GM23338 (cell line): Measurements from ENCODE around the gene PGPEP1.

Experiments used
- CREB1 ChIP-seq: fragments of 250-450 bp; sonication (Bioruptor Pico); IDR thresholded peaks from 2 replicates; pipeline ENCODE4 v1.5.0; 2020; ENCODE audit warnings: low read depth, mild to moderate bottlenecking, moderate library complexity
- EZH2 ChIP-seq: fragments of 200-600 bp; sonication (generic); IDR thresholded peaks from one replicate; pipeline ENCODE4 v1.8.0; 2017; ENCODE audit warnings: antibody characterized with exemption, mild to moderate bottlenecking, low read depth; ENCODE audit not compliant: unreplicated experiment
- EZH2phosphoT487 ChIP-seq: fragments of 200-600 bp; sonication (generic); IDR thresholded peaks from one replicate; pipeline ENCODE4 v1.8.1; 2018; ENCODE audit warnings: antibody characterized with exemption; ENCODE audit not compliant: unreplicated experiment
- JUNB ChIP-seq: IDR thresholded peaks from one replicate; pipeline ENCODE4 v1.6.1; 2016; ENCODE audit warnings: antibody characterized with exemption; ENCODE audit not compliant: unreplicated experiment
- NANOG ChIP-seq: IDR thresholded peaks from 2 replicates; pipeline ENCODE4 v1.6.1; 2016; ENCODE audit warnings: antibody characterized with exemption, borderline replicate concordance
- POLR2AphosphoS5 ChIP-seq: IDR thresholded peaks from 2 replicates; pipeline ENCODE4 v1.6.1; 2016; ENCODE audit warnings: antibody characterized with exemption, low read depth
- STAT1 ChIP-seq: IDR thresholded peaks from one replicate; pipeline ENCODE4 v1.6.1; 2016; ENCODE audit warnings: antibody characterized with exemption; ENCODE audit not compliant: unreplicated experiment
- ZNF114 ChIP-seq: fragments of 250-450 bp; sonication (Bioruptor Pico); IDR thresholded peaks from 2 replicates; pipeline ENCODE4 v1.5.0; 2020; ENCODE audit warnings: mild to moderate bottlenecking, moderate library complexity
- ZNF331 ChIP-seq: fragments of 250-450 bp; sonication (Bioruptor Pico); IDR thresholded peaks from 2 replicates; pipeline ENCODE4 v1.5.0; 2020; ENCODE audit warnings: low read depth, mild to moderate bottlenecking, moderate library complexity
- TF ChIP-seq, protein P1 (sequence below), 2 experiments: fragments of 200-600 bp in 1 of 2; sonication (generic) in 1 of 2; conservative IDR thresholded peaks; 2 replicates each; pipeline versions ENCODE4 v1.5.1 to v1.6.1; 2016 to 2017; ENCODE audit warnings: antibody characterized with exemption in 2 of 2, low read depth in 2 of 2, mild to moderate bottlenecking in 2 of 2, moderate library complexity in 1 of 2
- TF ChIP-seq, protein P2 (sequence below): IDR thresholded peaks from one replicate; pipeline ENCODE4 v1.6.1; 2018; ENCODE audit warnings: antibody characterized with exemption; ENCODE audit not compliant: unreplicated experiment
- TF ChIP-seq, protein P3 (sequence below): IDR thresholded peaks from 2 replicates; pipeline ENCODE4 v1.6.1; 2016; ENCODE audit warnings: antibody characterized with exemption

DNA sequence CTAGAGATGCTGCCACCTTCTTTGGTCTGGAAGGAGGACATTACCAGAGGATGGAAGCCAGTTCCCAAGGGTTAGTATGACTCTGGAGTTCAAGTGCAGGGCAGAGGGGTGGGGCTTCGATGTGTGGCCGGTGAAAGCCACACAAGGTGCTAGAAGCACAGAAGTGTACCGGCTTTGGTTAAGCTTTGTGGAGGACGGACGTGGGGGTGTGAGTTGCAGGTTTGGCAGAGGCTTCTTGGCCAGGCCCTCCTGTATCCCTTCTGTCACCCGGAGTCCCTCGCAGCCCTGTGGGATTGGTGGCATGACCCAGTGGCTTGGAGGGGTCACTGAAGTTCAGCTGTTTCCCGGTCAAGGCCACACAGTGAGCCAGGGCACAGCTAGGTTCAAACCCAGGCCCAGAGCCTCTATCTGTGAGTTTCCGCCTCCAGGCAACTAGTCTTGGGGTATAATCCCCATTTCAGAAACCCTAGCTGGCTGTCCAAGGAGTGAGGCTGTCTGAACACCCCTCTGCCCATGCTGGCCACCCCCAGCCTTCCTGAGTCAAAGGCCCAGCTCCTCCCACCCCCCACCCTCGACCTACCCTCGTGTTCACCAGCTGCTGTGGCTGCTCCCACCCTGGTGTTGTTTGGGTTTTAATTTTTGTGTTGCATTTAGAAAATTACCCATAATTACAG lies 74.2 kb downstream of the PGPEP1 start:
- TF ChIP-seq, protein P1, sequence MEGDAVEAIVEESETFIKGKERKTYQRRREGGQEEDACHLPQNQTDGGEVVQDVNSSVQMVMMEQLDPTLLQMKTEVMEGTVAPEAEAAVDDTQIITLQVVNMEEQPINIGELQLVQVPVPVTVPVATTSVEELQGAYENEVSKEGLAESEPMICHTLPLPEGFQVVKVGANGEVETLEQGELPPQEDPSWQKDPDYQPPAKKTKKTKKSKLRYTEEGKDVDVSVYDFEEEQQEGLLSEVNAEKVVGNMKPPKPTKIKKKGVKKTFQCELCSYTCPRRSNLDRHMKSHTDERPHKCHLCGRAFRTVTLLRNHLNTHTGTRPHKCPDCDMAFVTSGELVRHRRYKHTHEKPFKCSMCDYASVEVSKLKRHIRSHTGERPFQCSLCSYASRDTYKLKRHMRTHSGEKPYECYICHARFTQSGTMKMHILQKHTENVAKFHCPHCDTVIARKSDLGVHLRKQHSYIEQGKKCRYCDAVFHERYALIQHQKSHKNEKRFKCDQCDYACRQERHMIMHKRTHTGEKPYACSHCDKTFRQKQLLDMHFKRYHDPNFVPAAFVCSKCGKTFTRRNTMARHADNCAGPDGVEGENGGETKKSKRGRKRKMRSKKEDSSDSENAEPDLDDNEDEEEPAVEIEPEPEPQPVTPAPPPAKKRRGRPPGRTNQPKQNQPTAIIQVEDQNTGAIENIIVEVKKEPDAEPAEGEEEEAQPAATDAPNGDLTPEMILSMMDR (conservative IDR thresholded peaks at IDR 0.05; ENCODE audit: low read depth in 2 of 2), result no peak
- TF ChIP-seq EZH2 (no peak), EZH2phosphoT487 (no peak), CREB1 (CRISPR knock-in tag) (no peak), POLR2AphosphoS5 (no peak), STAT1 (no peak), NANOG (no peak), ZNF114 (no peak), JUNB (no peak), ZNF331 (no peak)
- TF ChIP-seq, protein P2, sequence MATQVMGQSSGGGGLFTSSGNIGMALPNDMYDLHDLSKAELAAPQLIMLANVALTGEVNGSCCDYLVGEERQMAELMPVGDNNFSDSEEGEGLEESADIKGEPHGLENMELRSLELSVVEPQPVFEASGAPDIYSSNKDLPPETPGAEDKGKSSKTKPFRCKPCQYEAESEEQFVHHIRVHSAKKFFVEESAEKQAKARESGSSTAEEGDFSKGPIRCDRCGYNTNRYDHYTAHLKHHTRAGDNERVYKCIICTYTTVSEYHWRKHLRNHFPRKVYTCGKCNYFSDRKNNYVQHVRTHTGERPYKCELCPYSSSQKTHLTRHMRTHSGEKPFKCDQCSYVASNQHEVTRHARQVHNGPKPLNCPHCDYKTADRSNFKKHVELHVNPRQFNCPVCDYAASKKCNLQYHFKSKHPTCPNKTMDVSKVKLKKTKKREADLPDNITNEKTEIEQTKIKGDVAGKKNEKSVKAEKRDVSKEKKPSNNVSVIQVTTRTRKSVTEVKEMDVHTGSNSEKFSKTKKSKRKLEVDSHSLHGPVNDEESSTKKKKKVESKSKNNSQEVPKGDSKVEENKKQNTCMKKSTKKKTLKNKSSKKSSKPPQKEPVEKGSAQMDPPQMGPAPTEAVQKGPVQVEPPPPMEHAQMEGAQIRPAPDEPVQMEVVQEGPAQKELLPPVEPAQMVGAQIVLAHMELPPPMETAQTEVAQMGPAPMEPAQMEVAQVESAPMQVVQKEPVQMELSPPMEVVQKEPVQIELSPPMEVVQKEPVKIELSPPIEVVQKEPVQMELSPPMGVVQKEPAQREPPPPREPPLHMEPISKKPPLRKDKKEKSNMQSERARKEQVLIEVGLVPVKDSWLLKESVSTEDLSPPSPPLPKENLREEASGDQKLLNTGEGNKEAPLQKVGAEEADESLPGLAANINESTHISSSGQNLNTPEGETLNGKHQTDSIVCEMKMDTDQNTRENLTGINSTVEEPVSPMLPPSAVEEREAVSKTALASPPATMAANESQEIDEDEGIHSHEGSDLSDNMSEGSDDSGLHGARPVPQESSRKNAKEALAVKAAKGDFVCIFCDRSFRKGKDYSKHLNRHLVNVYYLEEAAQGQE, result no peak
- TF ChIP-seq, protein P3, sequence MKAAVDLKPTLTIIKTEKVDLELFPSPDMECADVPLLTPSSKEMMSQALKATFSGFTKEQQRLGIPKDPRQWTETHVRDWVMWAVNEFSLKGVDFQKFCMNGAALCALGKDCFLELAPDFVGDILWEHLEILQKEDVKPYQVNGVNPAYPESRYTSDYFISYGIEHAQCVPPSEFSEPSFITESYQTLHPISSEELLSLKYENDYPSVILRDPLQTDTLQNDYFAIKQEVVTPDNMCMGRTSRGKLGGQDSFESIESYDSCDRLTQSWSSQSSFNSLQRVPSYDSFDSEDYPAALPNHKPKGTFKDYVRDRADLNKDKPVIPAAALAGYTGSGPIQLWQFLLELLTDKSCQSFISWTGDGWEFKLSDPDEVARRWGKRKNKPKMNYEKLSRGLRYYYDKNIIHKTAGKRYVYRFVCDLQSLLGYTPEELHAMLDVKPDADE, result no peak
